Mucosa of rectum (tissue), 2 donors: ENCODE data around the gene ACKR4.
"Not testable (repeated sequence)": the region's sequence is repeated elsewhere in the genome, so short reads cannot be mapped to it uniquely, and the experiment has no call there.

Source experiments
- H3K27ac ChIP-seq, 2 donors: one replicate each; pipeline ENCODE4 v1.7.0; 2013; ENCODE audit warnings: inconsistent platforms in 2 of 2, low read depth in 2 of 2, low read length in 2 of 2
- H3K27me3 ChIP-seq, 2 donors: one replicate each; pipeline ENCODE4 v1.7.0; 2013; ENCODE audit warnings: low read length in 2 of 2; ENCODE audit not compliant: control insufficient read depth in 2 of 2, insufficient read depth in 2 of 2
- H3K36me3 ChIP-seq, 2 donors: one replicate each; pipeline ENCODE4 v1.7.0; 2013; ENCODE audit warnings: low read length in 2 of 2; ENCODE audit not compliant: control insufficient read depth in 2 of 2, insufficient read depth in 2 of 2
- H3K4me1 ChIP-seq, 2 donors: one replicate each; pipeline ENCODE4 v1.7.0; 2013; ENCODE audit warnings: low read length in 2 of 2, mild to moderate bottlenecking in 1 of 2; ENCODE audit not compliant: control insufficient read depth in 2 of 2, insufficient read depth in 2 of 2
- H3K4me3 ChIP-seq, 2 donors: one replicate each; pipeline ENCODE4 v1.7.0; 2013; ENCODE audit warnings: low read length in 2 of 2
- H3K9ac ChIP-seq, 2 donors: one replicate each; pipeline ENCODE4 v1.7.0; 2013; ENCODE audit warnings: low read length in 2 of 2, low read depth in 1 of 2, mild to moderate bottlenecking in 1 of 2
- H3K9me3 ChIP-seq, 2 donors: one replicate each; pipeline ENCODE4 v1.7.0; 2013; ENCODE audit warnings: low read length in 2 of 2; ENCODE audit not compliant: control insufficient read depth in 2 of 2
- donor health status: healthy.
- donor health status: Normal muscosa, but diverticular disease.

The ACKR4 gene

DNA sequence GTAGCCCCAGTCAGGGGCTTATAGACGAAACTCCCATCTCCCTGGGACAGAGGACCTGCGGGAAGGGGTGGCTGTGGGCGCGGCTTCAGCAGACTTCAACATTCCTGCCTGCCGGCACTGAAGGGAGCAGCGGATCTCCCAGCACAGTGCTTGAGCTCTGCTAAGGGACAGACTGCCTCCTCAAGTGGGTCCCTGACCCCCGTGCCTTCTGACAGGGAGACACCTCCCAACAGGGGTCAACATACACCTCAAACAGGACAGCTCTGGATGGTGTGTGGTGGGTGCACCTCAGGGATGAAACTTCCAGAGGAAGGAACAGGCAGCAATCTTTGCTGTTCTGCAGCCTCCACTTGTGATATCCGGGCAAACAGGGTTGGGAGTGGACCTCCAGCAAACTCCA, 9.6 kb downstream of the ACKR4 start:
- not testable (repeated sequence) for H3K9ac ChIP-seq, H3K27me3 ChIP-seq, H3K27ac ChIP-seq, H3K4me1 ChIP-seq, H3K9me3 ChIP-seq, H3K36me3 ChIP-seq, H3K4me3 ChIP-seq

- not testable (repeated sequence) for H3K27me3 ChIP-seq, H3K36me3 ChIP-seq, H3K4me3 ChIP-seq, H3K27ac ChIP-seq, H3K9ac ChIP-seq, H3K4me1 ChIP-seq, H3K9me3 ChIP-seq
Measured at GRCh38 chr3:132615301-132615700, 18.2 kb downstream of the ACKR4 start.

- no peak overlapping the region for H3K4me3 ChIP-seq
- H3K27ac ChIP-seq: no peak overlapping the region
- H3K4me1 ChIP-seq: no peaks in the 10 kb centered on the region
- no peaks in the 10 kb centered on the region for H3K9me3 ChIP-seq
- peaks cover 0 to 4% of the 10 kb centered on the region in 2 donors for H3K36me3 ChIP-seq
- no peaks in the 10 kb centered on the region for H3K27me3 ChIP-seq
- H3K9ac ChIP-seq: no peak overlapping the region
Measured at GRCh38 chr3:132615881-132616280, 18.8 kb downstream of the ACKR4 start.

DNA sequence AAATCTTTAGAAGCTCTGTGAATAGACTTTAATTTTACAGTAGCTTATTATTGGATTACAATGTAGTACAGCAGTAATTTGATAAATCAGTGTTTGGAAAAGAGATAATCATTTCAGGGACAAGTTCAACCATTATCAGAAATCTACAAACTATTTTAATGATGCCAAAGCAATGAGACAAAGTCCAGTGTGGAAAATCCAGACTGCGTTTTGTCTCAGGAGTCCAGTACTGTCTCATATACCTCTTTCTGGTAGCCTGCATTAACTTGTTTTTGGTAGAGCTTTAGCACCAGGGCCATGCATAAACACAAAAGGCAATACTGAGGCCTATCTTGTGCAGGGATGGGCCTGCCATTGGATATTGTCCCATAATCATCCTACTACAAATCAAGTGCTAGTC, 19.7 kb downstream of the ACKR4 start:
- Histone ChIP-seq H3K27me3 (no peaks in the 10 kb centered on the region), H3K36me3 (peaks cover 0 to 4% of the 10 kb centered on the region in 2 donors), H3K4me1 (no peaks in the 10 kb centered on the region), H3K9me3 (no peaks in the 10 kb centered on the region), H3K4me3 (no peak overlapping the region), H3K27ac (no peak overlapping the region), H3K9ac (no peak overlapping the region)

DNA sequence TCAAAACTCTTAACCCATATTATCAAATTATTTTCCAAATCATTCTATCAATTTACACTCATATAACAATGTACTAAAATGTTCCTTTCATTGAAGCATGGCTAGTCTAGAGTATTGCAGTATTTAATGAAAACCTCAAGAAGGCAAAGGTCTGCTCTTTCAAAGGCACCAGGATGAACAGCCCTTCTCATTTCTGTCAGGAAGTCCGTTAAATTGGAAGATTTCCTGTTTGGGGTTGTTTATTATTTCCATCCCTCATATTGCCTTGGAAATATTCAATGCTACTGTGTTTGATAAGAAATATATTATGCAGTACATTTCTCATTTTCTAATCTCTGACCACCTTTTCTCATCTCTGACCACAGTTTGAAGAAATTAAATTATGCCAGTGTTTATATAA, 25.1 kb downstream of the ACKR4 start:
- H3K4me1 ChIP-seq: no peaks in the 10 kb centered on the region
- H3K27ac ChIP-seq: no peak overlapping the region
- H3K9me3 ChIP-seq: no peaks in the 10 kb centered on the region
- no peak overlapping the region for H3K9ac ChIP-seq
- H3K4me3 ChIP-seq: no peak overlapping the region
- peaks cover 6 to 11% of the 10 kb centered on the region in 2 donors for H3K36me3 ChIP-seq
- no peaks in the 10 kb centered on the region for H3K27me3 ChIP-seq

GRCh38 chr3:132622761-132623160, 25.7 kb downstream of the ACKR4 start:
- Histone ChIP-seq H3K4me1 (no peaks in the 10 kb centered on the region), H3K9ac (no peak overlapping the region), H3K4me3 (no peak overlapping the region), H3K27me3 (no peaks in the 10 kb centered on the region), H3K27ac (no peak overlapping the region), H3K36me3 (peaks cover 11% of the 10 kb centered on the region in 2 donors), H3K9me3 (no peaks in the 10 kb centered on the region)

- Histone ChIP-seq H3K27me3 (no peaks in the 10 kb centered on the region), H3K36me3 (peaks cover 11 to 15% of the 10 kb centered on the region in 2 donors)
Measured at GRCh38 chr3:132623646-132624045, 26.6 kb downstream of the ACKR4 start.

GRCh38 chr3:132624790-132625189, 27.7 kb downstream of the ACKR4 start:
- no peaks in the 10 kb centered on the region for H3K27me3 ChIP-seq
- no peak overlapping the region for H3K9ac ChIP-seq
- H3K36me3 ChIP-seq: peaks cover 11 to 15% of the 10 kb centered on the region in 2 donors
- H3K4me3 ChIP-seq: no peak overlapping the region
- no peak overlapping the region for H3K27ac ChIP-seq
- H3K9me3 ChIP-seq: no peaks in the 10 kb centered on the region
- H3K4me1 ChIP-seq: no peaks in the 10 kb centered on the region

More at GRCh38 chr3:132623646-132624045, 26.6 kb downstream of the ACKR4 start:
- Histone ChIP-seq H3K4me1 (no peaks in the 10 kb centered on the region), H3K9me3 (no peaks in the 10 kb centered on the region), H3K27ac (no peak overlapping the region), H3K9ac (no peak overlapping the region), H3K4me3 (no peak overlapping the region)

DNA sequence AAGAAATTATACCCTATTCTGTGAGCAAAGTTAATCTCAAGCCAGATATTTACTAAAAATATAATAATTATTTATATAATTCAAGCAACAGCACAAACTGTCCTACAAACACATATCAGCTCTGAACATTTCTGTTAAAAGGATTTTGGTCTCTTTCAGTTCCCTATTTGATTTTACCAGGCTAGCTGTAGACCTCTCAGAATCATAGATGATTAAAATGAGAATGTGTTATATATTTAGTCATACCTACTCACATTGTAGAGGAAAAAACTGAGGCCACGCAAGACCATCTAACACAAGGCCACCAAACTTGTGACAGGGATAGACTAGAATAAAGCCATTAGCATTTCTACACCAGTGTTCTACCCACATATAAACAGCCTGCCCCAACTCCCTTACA, 28.5 kb downstream of the ACKR4 start:
- H3K27me3 ChIP-seq: no peaks in the 10 kb centered on the region
- H3K4me1 ChIP-seq: no peaks in the 10 kb centered on the region
- no peak overlapping the region for H3K4me3 ChIP-seq
- H3K9ac ChIP-seq: no peak overlapping the region
- H3K27ac ChIP-seq: no peak overlapping the region
- peaks cover 11 to 15% of the 10 kb centered on the region in 2 donors for H3K36me3 ChIP-seq
- no peaks in the 10 kb centered on the region for H3K9me3 ChIP-seq

DNA sequence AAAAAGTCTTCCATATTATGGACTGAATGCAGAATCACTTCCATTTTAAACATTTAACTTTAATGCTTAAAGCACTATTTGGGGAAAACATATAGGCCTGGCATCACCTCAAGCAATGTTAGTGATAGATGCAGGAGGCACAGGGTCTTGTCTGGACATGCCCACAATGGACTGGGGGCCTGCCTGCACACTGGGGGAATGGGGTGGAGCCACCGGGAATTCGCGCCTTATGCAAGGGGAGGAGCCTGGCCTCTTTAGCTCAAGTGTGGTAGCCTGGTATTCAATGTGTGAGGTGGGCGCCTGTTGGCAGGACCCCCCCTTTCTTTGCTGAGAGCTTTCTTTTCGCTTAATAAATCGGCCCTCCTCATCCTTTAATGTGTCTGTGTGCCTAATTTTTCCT, 29.9 kb downstream of the ACKR4 start:
- H3K9me3 ChIP-seq: no peaks in the 10 kb centered on the region
- H3K36me3 ChIP-seq: peaks cover 11 to 15% of the 10 kb centered on the region in 2 donors
- no peak overlapping the region for H3K27ac ChIP-seq

DNA sequence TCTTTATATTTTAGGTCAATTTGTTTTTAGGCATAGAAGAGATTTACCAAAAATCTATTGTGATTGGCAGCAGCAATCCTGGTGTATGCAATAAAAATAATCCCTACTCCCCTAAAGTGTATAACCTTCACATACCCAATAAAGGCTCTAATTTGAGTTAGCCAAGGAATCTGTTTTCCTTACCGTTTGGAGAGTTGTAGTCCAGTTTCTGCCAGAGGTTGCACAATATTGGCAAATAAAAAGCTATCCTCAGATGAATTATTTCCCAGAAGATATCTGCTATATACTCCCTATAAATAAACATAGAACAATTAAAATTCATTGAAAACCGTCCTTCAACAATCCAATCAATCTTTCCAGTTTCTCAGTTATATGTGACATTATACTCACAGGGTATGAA, 31.1 kb downstream of the ACKR4 start:
- Histone ChIP-seq H3K27me3 (no peaks in the 10 kb centered on the region), H3K4me3 (no peak overlapping the region), H3K9ac (no peak overlapping the region), H3K27ac (no peak overlapping the region), H3K36me3 (peaks cover 11 to 15% of the 10 kb centered on the region in 2 donors), H3K4me1 (no peaks in the 10 kb centered on the region), H3K9me3 (no peaks in the 10 kb centered on the region)

More for the DNA sequence above, 29.9 kb downstream of the ACKR4 start:
- Histone ChIP-seq H3K4me1 (no peaks in the 10 kb centered on the region), H3K4me3 (no peak overlapping the region), H3K9ac (no peak overlapping the region), H3K27me3 (no peaks in the 10 kb centered on the region)
